Fibroblast of lung (primary cell): Measurements from ENCODE around the gene PRDX6.

Experiments
- EZH2 ChIP-seq: IDR thresholded peaks from 2 replicates; pipeline ENCODE4 v1.5.1; 2012; ENCODE audit warnings: low read length, control low read depth, mild to moderate bottlenecking; ENCODE audit errors: missing control alignments
- TF ChIP-seq, protein P1 (sequence below), 2 donors: IDR thresholded peaks in 1 of 2; conservative IDR thresholded peaks in 1 of 2; 1 replicate in 1 of 2; 2 replicates in 1 of 2; pipeline ENCODE4 v1.5.1; 2011 to 2012; ENCODE audit warnings: low read length in 2 of 2, control low read depth in 1 of 2, inconsistent platforms in 1 of 2, low read depth in 1 of 2, mild to moderate bottlenecking in 1 of 2

DNA sequence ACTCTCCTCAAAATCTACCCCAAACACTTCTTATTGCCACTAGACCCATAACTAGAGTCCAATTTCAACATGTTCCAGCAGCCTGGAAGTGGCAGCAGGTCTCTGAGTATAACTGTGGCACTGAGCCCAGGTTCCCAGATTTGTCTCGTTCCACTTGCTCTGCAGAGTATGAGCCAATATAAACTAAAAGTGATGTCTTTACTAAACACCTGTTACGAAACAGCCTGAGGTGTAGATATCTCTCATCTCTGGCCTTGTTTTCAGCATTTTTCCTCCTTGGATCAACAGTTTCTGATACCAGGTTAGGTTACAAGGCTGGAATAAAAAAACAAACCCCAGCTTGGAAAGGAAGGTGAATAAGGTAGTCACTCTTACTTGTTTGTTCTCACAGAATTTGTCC is 25.2 kb upstream of the PRDX6 start:
- TF ChIP-seq, protein P1, sequence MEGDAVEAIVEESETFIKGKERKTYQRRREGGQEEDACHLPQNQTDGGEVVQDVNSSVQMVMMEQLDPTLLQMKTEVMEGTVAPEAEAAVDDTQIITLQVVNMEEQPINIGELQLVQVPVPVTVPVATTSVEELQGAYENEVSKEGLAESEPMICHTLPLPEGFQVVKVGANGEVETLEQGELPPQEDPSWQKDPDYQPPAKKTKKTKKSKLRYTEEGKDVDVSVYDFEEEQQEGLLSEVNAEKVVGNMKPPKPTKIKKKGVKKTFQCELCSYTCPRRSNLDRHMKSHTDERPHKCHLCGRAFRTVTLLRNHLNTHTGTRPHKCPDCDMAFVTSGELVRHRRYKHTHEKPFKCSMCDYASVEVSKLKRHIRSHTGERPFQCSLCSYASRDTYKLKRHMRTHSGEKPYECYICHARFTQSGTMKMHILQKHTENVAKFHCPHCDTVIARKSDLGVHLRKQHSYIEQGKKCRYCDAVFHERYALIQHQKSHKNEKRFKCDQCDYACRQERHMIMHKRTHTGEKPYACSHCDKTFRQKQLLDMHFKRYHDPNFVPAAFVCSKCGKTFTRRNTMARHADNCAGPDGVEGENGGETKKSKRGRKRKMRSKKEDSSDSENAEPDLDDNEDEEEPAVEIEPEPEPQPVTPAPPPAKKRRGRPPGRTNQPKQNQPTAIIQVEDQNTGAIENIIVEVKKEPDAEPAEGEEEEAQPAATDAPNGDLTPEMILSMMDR (conservative IDR thresholded peaks at IDR 0.05 in 1 of 2, IDR thresholded peaks at IDR 0.05 in 1 of 2; ENCODE audit: low read depth in 1 of 2, low read length in 2 of 2), result no peak
- no peak for TF ChIP-seq EZH2
